GM18868 (cell line): ENCODE data around the gene ATP6V0E2.
"Not testable (repeated sequence)": the region's sequence is repeated elsewhere in the genome, so short reads cannot be mapped to it uniquely, and the experiment has no call there.

ENCODE experiments used
- ATAC-seq: cut with Tn5 transposase; IDR thresholded peaks from one replicate; pipeline ENCODE4 v1.9.1; 2021; ENCODE audit warnings: mild to moderate bottlenecking, moderate library complexity; ENCODE audit not compliant: unreplicated experiment

The ATP6V0E2 gene

GRCh38 chr7:149877890-149878522, 4.2 kb downstream of the ATP6V0E2 start:
- no peak for ATAC-seq

DNA sequence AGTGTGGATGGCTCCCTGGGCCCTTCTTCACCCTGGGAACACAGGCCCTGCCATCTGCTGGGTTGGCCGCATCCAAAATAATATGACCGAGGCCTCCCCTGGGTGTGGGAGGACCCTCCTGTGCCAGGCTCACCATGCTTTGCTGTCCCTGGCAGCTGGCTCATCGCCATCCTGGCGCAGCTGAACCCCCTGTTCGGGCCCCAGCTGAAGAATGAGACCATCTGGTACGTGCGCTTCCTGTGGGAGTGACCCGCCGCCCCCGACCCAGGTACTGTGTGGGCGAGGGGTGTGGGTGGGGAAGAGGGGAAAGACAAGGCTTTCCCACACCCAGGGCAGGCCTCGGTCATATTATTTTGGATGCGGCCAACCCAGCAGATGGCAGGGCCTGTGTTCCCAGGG, 4.8 kb downstream of the ATP6V0E2 start:
- ATAC-seq: no peak

DNA sequence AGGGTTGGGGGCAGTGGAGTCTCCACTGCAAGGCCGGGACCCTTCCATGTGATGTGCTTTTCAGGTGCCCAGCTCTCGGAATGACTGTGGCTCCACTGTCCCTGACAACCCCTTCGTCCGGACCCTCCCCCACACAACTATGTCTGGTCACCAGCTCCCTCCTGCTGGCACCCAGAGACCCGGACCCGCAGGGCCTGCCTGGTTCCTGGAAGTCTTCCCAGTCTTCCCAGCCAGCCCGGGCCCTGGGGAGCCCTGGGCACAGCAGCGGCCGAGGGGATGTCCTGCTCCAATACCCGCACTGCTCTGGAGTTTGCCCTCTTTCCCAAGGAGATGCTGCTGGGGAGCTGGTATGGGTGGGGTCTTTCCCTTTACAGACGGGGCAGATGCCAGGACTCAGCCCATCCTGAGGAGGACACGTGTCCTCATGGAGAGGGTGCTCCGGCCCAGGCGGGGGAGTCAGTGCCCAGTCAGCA, 5.5 kb downstream of the ATP6V0E2 start:
- no peak for ATAC-seq

DNA sequence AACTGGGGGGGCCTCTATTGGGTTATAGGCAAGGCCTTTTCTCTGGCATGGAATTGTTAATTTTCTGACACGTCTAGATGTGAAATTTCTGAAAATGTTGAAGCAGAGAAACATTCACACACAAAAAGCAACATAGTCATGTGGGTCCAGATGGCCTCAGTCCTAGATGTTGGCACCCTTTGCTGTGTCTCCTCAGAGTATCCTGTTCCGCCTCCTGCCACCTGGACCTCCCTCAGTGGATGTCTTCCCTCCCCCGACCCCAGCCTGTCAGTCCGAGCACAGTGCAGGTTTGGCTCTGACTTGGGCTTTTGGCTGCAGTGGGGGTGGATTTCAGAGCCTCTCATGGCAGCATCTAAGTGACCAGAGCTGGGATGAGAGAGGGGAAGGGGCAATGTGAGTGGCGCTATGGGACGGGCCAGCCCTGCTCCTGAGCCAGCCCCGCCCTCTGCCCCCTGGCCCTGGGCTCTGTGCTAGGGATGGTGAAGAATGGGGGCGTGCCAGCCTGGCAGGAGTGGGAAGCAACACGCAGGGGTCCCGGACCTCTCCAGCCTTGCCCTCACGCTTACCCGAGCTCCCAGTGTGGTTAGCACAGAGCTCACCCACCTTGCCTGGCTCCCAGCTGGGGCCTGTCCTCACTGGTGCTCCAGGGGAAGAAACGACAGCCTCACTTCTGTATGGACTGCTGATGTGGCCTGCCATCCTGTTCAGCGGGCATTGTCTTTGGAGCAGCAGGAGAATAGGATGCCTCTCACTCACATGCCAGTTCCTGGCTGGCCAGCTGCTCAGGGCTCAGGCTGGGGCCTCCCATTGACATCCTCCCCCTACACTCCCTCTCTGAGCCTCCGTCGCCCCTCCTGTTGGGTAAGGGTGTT, 6.2 kb downstream of the ATP6V0E2 start:
- no peak for ATAC-seq

- ATAC-seq: no peak
Measured at GRCh38 chr7:149880638-149881311, 7.0 kb downstream of the ATP6V0E2 start.

GRCh38 chr7:149881328-149882247, 7.8 kb downstream of the ATP6V0E2 start:
- no peak for ATAC-seq

GRCh38 chr7:149882248-149883047, 8.7 kb downstream of the ATP6V0E2 start:
- no peak for ATAC-seq

GRCh38 chr7:149883048-149883438, 9.3 kb downstream of the ATP6V0E2 start:
- ATAC-seq: no peak

DNA sequence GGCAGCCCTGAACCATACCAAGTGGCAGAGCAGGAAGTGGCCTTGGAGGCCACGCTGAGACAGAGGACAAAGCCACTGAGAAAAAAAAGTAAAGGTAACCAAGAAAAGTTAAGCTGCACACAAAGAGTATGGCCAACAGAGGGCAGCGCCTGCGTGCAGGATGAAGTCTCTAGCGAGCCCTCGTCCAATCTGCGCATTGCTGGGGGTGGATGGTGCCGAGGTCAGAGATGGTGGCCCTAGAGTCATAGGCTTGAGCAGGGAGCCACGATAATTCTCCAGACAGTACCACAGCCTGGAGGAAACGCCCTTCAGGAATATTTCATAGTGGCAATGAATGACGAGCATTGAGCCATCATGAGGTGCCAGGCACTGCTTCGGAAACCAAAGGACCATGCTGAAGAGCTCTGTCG, 9.7 kb downstream of the ATP6V0E2 start:
- ATAC-seq: peak; percentile 86

DNA sequence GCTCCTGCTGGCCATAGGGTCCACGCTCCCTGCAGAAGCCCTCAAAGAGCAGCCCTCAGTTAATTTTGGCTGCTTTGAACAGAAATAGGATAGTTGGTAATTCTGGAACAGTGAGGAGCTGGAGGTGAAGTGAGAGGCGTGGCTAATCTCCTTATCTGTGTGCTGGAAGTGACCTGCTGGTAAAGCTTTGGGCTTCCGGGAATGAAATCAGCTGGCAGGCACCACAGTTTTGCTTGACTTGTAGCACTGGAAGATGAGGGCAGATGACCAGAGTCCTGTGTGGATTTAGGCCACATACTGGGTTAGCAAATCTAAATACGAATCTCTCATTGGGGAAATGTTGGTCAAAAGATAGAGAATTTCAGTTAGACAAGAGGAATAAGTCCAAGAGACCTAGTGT, 10.2 kb downstream of the ATP6V0E2 start:
- no peak for ATAC-seq

- no peak for ATAC-seq
Measured at GRCh38 chr7:149884541-149884940, 10.8 kb downstream of the ATP6V0E2 start.

GRCh38 chr7:149885191-149886017, 11.6 kb downstream of the ATP6V0E2 start:
- ATAC-seq: no peak

DNA sequence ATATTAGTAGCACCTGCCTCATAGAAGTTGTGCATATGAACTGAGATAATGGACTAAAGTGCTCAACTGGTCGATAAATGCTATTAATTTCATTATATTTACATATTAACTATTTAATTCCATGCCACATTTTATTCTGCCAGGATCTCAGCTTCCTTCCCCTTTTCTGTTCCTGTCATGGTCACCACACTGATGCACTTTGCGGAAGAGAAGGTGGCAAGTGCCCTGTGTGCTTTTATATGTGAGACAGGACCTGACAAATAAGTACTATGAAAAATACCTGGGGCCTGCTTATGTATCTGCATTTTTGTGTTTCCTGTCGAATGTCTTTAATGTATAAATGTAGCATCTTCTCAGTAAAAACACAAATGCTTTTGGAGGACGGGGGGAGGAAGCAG, 12.2 kb downstream of the ATP6V0E2 start:
- no peak for ATAC-seq

- ATAC-seq: no peak
Measured at GRCh38 chr7:149887311-149887710, 13.5 kb downstream of the ATP6V0E2 start.

- not testable (repeated sequence) for ATAC-seq
Measured at GRCh38 chr7:149890715-149891114, 16.9 kb downstream of the ATP6V0E2 start.

- ATAC-seq: not testable (repeated sequence)
Measured at GRCh38 chr7:149894957-149895356, 21.2 kb downstream of the ATP6V0E2 start.

- not testable (repeated sequence) for ATAC-seq
Measured at GRCh38 chr7:149907776-149908376, 34.1 kb downstream of the ATP6V0E2 start.

GRCh38 chr7:149910219-149910618, 36.5 kb downstream of the ATP6V0E2 start:
- not testable (repeated sequence) for ATAC-seq
